GM19025 (cell line): ENCODE data around the gene GRIK4.

Source experiments
- ATAC-seq: cut with Tn5 transposase; IDR thresholded peaks from one replicate; pipeline ENCODE4 v1.9.1; 2021; ENCODE audit warnings: mild to moderate bottlenecking, low read depth, moderate library complexity; ENCODE audit not compliant: unreplicated experiment

GRIK4 gene

GRCh38 chr11:120794748-120795147 lies 283.2 kb downstream of the GRIK4 start:
- ATAC-seq = no peak

- no peak for ATAC-seq
Measured at GRCh38 chr11:120795185-120795584, 283.6 kb downstream of the GRIK4 start.

GRCh38 chr11:120797143-120797542 lies 285.6 kb downstream of the GRIK4 start:
- no peak for ATAC-seq

- no peak for ATAC-seq
Measured at GRCh38 chr11:120798854-120799253, 287.3 kb downstream of the GRIK4 start.

- ATAC-seq = no peak
Measured at GRCh38 chr11:120800206-120800605, 288.7 kb downstream of the GRIK4 start.

GRCh38 chr11:120801801-120802689 lies 290.5 kb downstream of the GRIK4 start:
- no peak for ATAC-seq

GRCh38 chr11:120805960-120806555 lies 294.5 kb downstream of the GRIK4 start:
- ATAC-seq = no peak

- ATAC-seq = no peak
Measured at GRCh38 chr11:120807414-120808150, 296.0 kb downstream of the GRIK4 start.

GRCh38 chr11:120808616-120809050 lies 297.1 kb downstream of the GRIK4 start:
- no peak for ATAC-seq

- ATAC-seq = no peak
Measured at GRCh38 chr11:120810251-120810650, 298.7 kb downstream of the GRIK4 start.

- no peak for ATAC-seq
Measured at GRCh38 chr11:120811199-120811598, 299.7 kb downstream of the GRIK4 start.

- ATAC-seq = no peak
Measured at GRCh38 chr11:120811731-120812130, 300.2 kb downstream of the GRIK4 start.

GRCh38 chr11:120814531-120815318 lies 303.2 kb downstream of the GRIK4 start:
- no peak for ATAC-seq

- ATAC-seq = no peak
Measured at GRCh38 chr11:120815319-120816100, 304.0 kb downstream of the GRIK4 start.

- no peak for ATAC-seq
Measured at GRCh38 chr11:120816176-120816575, 304.6 kb downstream of the GRIK4 start.

- ATAC-seq = no peak
Measured at GRCh38 chr11:120816711-120817110, 305.2 kb downstream of the GRIK4 start.

GRCh38 chr11:120817158-120817557 lies 305.6 kb downstream of the GRIK4 start:
- ATAC-seq = no peak

GRCh38 chr11:120818097-120818496 lies 306.5 kb downstream of the GRIK4 start:
- ATAC-seq = no peak

- no peak for ATAC-seq
Measured at GRCh38 chr11:120819003-120819402, 307.5 kb downstream of the GRIK4 start.
